ENCODE measurements around the gene SLC51A.

DNA sequence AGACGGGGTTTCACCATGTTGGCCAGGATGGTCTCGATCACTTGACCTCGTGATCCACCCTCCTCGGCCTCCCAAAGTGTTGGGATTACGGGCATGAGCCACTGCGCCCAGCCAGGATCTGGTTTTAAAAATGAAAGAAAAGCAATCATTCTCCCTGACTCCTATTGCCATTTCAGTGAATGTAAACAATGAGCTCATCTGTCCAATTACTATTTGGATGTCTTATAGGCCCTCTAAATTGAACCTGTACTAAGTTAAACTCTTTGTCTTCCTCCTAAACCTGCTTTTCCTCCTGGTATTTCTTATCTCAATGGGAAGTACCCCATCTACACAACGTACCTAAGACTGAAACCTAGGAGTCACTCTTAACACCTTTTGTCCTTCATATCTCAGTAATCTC, 47.5 kb downstream of the SLC51A start:
- TF ChIP-seq, protein P1, sequence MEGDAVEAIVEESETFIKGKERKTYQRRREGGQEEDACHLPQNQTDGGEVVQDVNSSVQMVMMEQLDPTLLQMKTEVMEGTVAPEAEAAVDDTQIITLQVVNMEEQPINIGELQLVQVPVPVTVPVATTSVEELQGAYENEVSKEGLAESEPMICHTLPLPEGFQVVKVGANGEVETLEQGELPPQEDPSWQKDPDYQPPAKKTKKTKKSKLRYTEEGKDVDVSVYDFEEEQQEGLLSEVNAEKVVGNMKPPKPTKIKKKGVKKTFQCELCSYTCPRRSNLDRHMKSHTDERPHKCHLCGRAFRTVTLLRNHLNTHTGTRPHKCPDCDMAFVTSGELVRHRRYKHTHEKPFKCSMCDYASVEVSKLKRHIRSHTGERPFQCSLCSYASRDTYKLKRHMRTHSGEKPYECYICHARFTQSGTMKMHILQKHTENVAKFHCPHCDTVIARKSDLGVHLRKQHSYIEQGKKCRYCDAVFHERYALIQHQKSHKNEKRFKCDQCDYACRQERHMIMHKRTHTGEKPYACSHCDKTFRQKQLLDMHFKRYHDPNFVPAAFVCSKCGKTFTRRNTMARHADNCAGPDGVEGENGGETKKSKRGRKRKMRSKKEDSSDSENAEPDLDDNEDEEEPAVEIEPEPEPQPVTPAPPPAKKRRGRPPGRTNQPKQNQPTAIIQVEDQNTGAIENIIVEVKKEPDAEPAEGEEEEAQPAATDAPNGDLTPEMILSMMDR (conservative IDR thresholded peaks at IDR 0.05; ENCODE audit: low read length): no peak
- TF ChIP-seq EZH2phosphoT487 (IDR thresholded peaks at IDR 0.05; ENCODE audit: borderline replicate concordance, low read depth, low read length): no peak

All from OCI-LY7 (cell line).